NB4 (cell line): ENCODE measurements around the gene LYPD4.

ENCODE experiments used
- CTCF ChIP-seq: IDR thresholded peaks from one replicate; pipeline ENCODE4 v1.5.1; 2012; ENCODE audit warnings: low read depth, low read length
- MYC ChIP-seq: IDR thresholded peaks from 2 replicates; pipeline ENCODE4 v1.6.1; 2011; ENCODE audit warnings: low read depth, low read length

- TF ChIP-seq CTCF (no peak), MYC (no peak)
Observed at GRCh38 chr19:41793414-41793727, 51.1 kb downstream of the LYPD4 start.
